ENCODE measurements around the gene MFSD12. TPM values are rescaled to one million over a fixed set of nuclear protein-coding genes. Genes with fewer than 3 reads are reported as not detected.

The MFSD12 gene
- total RNA-seq, 4 donors from 2014 or later, result 36.4 to 90.9 (median 66.7) TPM

- no peaks in the 10 kb centered on the region for H3K9me3 ChIP-seq
- peak within 1 kb of the TSS; percentile 59 to 78 (median 74) for H3K27ac ChIP-seq
- intact Hi-C loops (cut with DNase I), result no loop called here
- no peaks in the 10 kb centered on the region for H3K27me3 ChIP-seq
- 3 to 15% methylated on average over 10 to 15 of the region's 79 CpGs for WGBS, 2 donors
- TF ChIP-seq POLR2A (IDR thresholded peaks at IDR 0.05) (peak; percentile 22 to 81), CTCF (IDR thresholded peaks at IDR 0.05) (peak in 1 of 6 experiments; percentile 16)
- H3K4me3 ChIP-seq (replicated peaks in 1 of 3), result peak within 1 kb of the TSS; percentile 24 to 98 (median 73)
- H3K36me3 ChIP-seq, result no peaks in the 10 kb centered on the region
- DNase-seq, result peak; percentile 99 to 100
- H3K4me1 ChIP-seq, result peaks cover 8 to 15% of the 10 kb centered on the region in 2 donors
Observed at GRCh38 chr19:3505598-3506383, 51.6 kb downstream of the MFSD12 start, which contains the start of gene FZR1. FZR1 (plus strand) TSS chr19:3506311; CDS start chr19:3522990, 16,679 bp downstream.

- WGBS, 2 donors, result 84 to 96% methylated on average over 5 of the region's 5 CpGs
- peak overlapping the region in 1 of 3 donors; percentile 74 for H3K27ac ChIP-seq
- DNase-seq, result no peak
- intact Hi-C loops (cut with DNase I), result no loop called here
- H3K27me3 ChIP-seq, result no peaks in the 10 kb centered on the region
- H3K9me3 ChIP-seq, result no peaks in the 10 kb centered on the region
- TF ChIP-seq CTCF (IDR thresholded peaks at IDR 0.05), result no peak
- no peak for TF ChIP-seq POLR2A (IDR thresholded peaks at IDR 0.05)
- no peak overlapping the region for H3K4me3 ChIP-seq (replicated peaks in 1 of 3)
- no peaks in the 10 kb centered on the region for H3K36me3 ChIP-seq
- peaks cover 10 to 16% of the 10 kb centered on the region in 2 donors for H3K4me1 ChIP-seq
Observed at GRCh38 chr19:3504735-3505134, 52.7 kb downstream of the MFSD12 start.

GRCh38 chr19:3503036-3503572 is 54.3 kb downstream of the MFSD12 start:
- intact Hi-C loops (cut with DNase I), result no loop called here
- Histone ChIP-seq H3K27ac (no peak overlapping the region), H3K4me1 (peaks cover 16 to 23% of the 10 kb centered on the region in 2 donors), H3K4me3 (replicated peaks in 1 of 3) (no peak overlapping the region), H3K27me3 (no peaks in the 10 kb centered on the region), H3K36me3 (no peaks in the 10 kb centered on the region), H3K9me3 (no peaks in the 10 kb centered on the region)
- 80 to 81% methylated on average over 13 of the region's 13 CpGs for WGBS, 2 donors
- TF ChIP-seq CTCF (IDR thresholded peaks at IDR 0.05) (no peak), POLR2A (IDR thresholded peaks at IDR 0.05) (no peak)
- no peak for DNase-seq

- H3K4me3 ChIP-seq (replicated peaks in 1 of 3), result no peak overlapping the region
- TF ChIP-seq POLR2A (IDR thresholded peaks at IDR 0.05) (no peak), CTCF (IDR thresholded peaks at IDR 0.05) (no peak)
- H3K4me1 ChIP-seq, result peaks cover 8 to 13% of the 10 kb centered on the region in 2 donors
- no peak for DNase-seq
- H3K9me3 ChIP-seq, result no peaks in the 10 kb centered on the region
- no peak overlapping the region for H3K27ac ChIP-seq
- H3K36me3 ChIP-seq, result no peaks in the 10 kb centered on the region
- intact Hi-C loops (cut with DNase I), result no loop called here
- 83 to 100% methylated on average over 2 to 3 of the region's 3 CpGs for WGBS, 2 donors
- H3K27me3 ChIP-seq, result no peaks in the 10 kb centered on the region
Observed at GRCh38 chr19:3501780-3502179, 55.6 kb downstream of the MFSD12 start.

Measured in thyroid gland (tissue), 4 donors.